GM19193 (cell line): ENCODE measurements around the gene FKBP7.
A peak's percentile ranks its signal among the peaks of the same experiment; 100 is the strongest.

Experiments
- POLR2A ChIP-seq: IDR thresholded peaks from 4 replicates; pipeline ENCODE4 v1.6.1; 2011; ENCODE audit not compliant: insufficient read depth, insufficient read length; ENCODE audit errors: extremely low read depth

Gene FKBP7

DNA sequence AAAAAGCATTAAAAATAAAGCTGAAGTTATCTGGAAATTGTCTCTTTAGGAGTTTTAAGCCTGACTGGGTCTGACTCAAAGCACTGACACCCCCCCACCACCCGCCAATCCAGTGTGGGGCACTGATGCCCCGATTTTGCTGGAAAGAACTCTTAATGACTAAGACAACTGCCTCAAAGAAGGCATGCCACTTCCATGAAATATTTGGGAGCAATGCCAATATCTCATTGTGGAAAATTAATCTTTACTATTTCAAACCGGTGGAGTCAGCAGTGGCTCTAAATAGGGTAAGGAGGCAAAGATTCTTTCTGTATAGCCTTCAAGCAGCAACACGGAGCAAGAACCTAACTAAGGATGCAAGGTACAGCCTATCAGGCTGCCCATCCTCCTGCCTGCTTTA lies 4.5 kb downstream of the FKBP7 start:
- no peak for TF ChIP-seq POLR2A

GRCh38 chr2:178473373-178473772 lies 5.0 kb downstream of the FKBP7 start:
- TF ChIP-seq POLR2A: no peak

DNA sequence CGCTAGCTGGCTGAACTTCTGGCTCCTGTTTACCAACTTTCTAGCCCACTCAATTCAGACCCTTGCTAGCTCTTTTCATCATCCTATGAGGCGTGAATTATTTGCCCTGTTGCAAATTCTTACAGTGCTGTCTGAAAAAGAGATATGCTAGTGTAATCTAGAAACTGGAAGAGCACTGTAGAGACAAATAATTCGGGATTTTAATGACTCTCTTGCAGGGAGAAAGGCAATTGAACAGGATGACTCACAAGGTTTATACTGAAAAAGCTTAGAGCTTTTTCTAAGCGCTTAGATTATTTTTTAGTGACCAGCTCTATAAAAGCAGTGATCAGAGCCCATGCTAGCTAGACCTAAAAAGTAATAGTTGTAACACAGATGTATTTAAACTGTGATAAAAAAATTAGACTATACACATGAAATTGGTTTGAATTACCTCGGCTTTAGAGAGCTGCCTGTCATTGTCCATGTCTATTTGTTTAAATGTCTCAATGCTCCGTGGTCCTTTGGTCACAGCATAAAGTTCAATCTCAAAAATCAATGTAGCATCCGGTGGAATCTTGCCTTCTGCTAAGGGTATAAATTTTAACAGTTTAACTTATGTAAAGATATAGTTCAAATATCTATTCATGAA lies 9.1 kb downstream of the FKBP7 start:
- no peak for TF ChIP-seq POLR2A

DNA sequence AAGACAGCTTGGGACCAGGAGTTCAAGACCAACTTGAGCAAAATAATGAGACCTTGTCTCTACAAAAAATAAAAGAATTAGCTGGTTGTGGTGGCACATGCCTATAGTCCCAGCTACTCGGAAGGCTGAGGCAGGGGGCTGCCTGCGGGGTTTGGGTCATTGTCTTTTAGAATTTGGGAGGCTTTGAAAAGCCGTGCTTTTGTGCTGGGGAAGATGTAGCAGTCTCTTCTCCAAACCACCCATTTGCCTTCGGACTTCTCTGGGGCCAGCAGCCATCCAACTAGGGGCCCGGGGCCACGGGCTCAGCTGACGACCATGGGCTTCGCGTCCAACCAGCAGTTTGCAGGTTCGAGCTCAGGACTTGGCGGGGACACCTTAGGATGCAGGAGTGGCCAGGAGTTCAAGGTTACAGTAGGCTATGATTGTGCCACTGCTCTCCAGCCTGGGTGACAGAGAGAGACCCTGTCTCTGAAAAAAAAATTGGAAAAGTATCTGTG lies 21.0 kb downstream of the FKBP7 start:
- no peak for TF ChIP-seq POLR2A

DNA sequence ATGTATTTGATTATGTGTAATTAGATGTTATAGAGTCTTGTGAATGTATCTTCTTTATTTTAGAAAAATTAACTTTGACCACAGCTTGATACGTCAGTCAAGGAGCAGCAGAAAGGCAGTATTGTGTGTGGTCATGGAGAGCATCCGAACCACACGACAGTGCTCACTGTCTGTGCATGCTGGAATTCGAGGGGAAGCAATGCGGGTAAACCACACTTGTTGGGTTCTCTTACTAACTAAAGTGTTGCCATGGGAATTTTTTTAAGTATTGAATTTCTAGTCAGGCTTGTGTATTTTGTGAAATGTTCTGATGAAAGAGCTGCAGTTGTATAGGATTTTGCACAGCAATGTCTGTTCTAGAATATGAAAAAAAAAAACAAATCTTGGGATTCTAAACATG lies 22.5 kb downstream of the FKBP7 start:
- no peak for TF ChIP-seq POLR2A

- TF ChIP-seq POLR2A: no peak
Observed at GRCh38 chr2:178452870-178453269, 25.5 kb downstream of the FKBP7 start.

DNA sequence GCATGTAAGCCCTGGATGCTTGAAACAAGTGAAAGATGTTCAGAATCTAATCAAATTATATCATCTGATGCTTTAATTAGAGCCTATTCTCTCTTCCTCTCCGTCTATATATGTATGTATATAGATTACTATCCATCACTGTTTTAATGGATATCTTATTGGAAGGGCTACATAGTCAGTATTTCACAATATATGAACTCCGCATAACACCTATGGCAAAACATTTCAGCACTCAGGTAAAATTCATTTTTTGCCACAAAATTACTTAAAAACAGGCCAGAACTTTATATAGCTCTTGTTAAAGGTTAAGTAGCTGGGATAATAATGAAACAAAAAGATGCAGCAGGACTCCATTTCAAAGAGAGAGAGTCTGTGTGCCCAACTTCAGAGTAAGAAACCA lies 26.1 kb downstream of the FKBP7 start:
- no peak for TF ChIP-seq POLR2A

- peak; percentile 95 for TF ChIP-seq POLR2A
Observed at GRCh38 chr2:178450774-178451525, 27.4 kb downstream of the FKBP7 start, which contains the start of the genes PJVK and PRKRA. Gene PJVK (plus strand): TSS chr2:178451378. CDS start chr2:178453410, 2,032 bp downstream. Gene PRKRA (minus strand): TSS chr2:178451175. CDS start chr2:178451030, 145 bp downstream.

DNA sequence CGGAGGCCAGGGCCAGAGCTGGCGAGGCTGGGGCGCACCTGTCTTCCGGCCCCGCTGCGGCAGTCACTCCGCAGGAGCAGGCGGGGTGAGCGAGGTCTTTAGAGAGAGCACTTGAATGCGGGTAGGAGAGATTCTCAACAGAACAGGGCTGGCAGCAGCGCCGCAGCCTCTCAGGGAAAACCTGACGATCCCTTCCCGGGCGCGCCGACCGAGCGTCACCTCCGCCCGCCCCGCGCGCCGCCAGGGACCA lies 28.0 kb downstream of the FKBP7 start:
- no peak for TF ChIP-seq POLR2A

DNA sequence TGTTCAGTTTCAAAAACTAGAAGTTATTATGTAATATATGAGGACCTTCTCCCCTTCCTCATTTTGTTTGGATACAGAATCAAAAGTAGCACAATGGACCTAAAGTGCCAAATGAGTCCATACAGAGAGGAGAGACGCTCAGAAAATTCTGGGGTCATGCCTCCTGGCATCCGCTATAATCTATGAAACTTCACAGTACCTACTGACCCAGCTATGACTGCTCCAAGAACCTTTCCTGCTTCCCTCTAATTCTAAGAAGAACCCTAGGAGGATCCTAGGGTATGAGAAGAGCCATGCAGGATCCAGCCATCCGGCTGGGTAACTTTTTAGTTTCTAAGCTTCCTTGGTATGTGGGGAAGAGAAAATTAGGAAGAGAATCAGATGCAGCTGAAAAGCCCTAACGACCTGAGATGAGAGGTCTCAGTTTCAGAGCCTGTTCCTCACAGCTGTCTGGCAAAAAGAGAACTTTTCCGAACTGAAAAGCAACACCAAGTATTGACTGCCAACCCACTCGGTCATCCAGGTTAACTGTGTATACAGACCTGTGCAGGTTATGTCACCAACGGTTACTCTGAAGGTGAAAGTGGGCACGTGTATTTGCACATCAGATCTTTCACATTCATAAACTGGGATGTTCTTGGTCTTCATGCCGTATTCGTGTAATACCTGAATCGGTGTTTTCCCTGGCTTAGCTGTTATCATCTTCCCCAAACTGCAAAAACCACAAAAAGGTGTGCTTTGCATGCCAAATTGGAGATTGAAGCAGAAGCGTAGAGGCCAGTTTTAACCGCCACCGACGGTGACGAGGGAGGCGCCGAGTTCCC lies 28.5 kb downstream of the FKBP7 start:
- TF ChIP-seq POLR2A: no peak

- TF ChIP-seq POLR2A: no peak
Observed at GRCh38 chr2:178448968-178449661, 29.3 kb downstream of the FKBP7 start.

DNA sequence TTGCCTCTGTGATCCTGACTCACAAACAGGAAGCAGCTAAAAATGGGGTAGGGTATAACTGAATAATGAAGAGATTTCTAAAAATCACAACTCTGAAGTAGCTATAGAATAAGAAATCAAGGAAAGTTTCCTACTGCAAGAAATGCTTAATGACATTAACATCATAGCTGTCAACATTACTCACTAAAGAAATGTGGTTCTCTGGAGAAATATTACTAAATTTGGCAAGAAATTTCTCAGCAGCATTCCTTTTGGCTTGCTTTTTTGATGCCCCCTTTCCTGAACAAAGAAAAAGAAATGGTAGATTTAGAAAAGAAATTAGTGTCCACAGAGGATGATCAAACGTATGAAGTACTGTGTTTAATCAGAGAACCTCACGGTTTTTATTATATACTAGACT lies 37.0 kb downstream of the FKBP7 start:
- TF ChIP-seq POLR2A: no peak

- TF ChIP-seq POLR2A: no peak
Observed at GRCh38 chr2:178436662-178437061, 41.7 kb downstream of the FKBP7 start.

GRCh38 chr2:178429336-178429735 lies 49.1 kb downstream of the FKBP7 start:
- TF ChIP-seq POLR2A: no peak

GRCh38 chr2:178428396-178428806 lies 50.0 kb downstream of the FKBP7 start:
- TF ChIP-seq POLR2A: no peak
